ENCODE data around the gene ZSCAN9. TPM values are rescaled to one million over a fixed set of nuclear protein-coding genes. Genes with fewer than 3 reads are reported as not detected.

The ZSCAN9 gene
- 10 to 100 TPM in 1 of 6 experiments, 1 to 10 TPM in 5; 7.5 to 10.3 (median 8.9) TPM for total RNA-seq (2021; fragmentation: NEBNext Ultra II Directional; extraction: Animal tissue kit (Norgen Biotek cat#: 25700))
- long read RNA-seq, partial matches to known transcripts: 0 of 8 reads
- long read RNA-seq, other reads (novel, unspliced or antisense): 1 of 8 reads

- TF ChIP-seq CTCF (IDR thresholded peaks at IDR 0.05): no peak
- Mint-ChIP-seq H3K27ac (peak within 1 kb of the TSS; percentile 83), H3K4me3 (peak within 1 kb of the TSS; percentile 98), H3K36me3 (ENCODE audit: low read depth) (peaks cover 21% of the 10 kb centered on the region), H3K27me3 (ENCODE audit: insufficient read depth) (peaks cover 2% of the 10 kb centered on the region; the same call in 1 of the 2 replicates), H3K4me1 (ENCODE audit: low read depth) (peaks cover 28% of the 10 kb centered on the region), H3K9me3 (no peaks in the 10 kb centered on the region)
- peak; percentile 87 for DNase-seq
These were observed at the start of gene ZSCAN9 for GRCh38 chr6:28225056-28225834. TSS of gene ZSCAN9 (plus strand) at chr6:28225275. CDS start at chr6:28227085, 1,810 bp downstream.

DNA sequence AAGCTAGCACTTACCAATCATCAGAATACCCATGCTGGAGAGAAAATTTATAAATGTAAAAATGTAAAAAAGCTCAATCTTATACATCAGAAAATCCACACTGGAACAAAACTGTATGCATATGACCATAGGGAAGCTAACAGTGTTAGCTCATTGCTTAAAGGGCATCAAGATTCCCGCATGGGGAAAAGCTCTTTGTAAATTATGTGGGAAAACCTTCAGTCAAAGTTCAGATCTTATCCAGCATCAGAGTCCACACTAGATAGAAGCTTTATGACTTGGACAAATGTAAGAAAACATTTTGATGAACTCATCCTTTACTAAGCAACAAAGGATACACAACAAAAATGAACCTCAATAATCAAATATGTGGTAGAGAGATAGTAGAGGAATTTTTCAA is 48.7 kb upstream of the ZSCAN9 start:
- Mint-ChIP-seq H3K4me3 (no peak overlapping the region), H3K9me3 (no peaks in the 10 kb centered on the region), H3K36me3 (ENCODE audit: low read depth) (peaks cover 6% of the 10 kb centered on the region; the same call in 1 of the 2 replicates), H3K4me1 (ENCODE audit: low read depth) (no peaks in the 10 kb centered on the region), H3K27me3 (ENCODE audit: insufficient read depth) (peaks cover 8% of the 10 kb centered on the region), H3K27ac (no peak overlapping the region)
- TF ChIP-seq CTCF (IDR thresholded peaks at IDR 0.05): no peak
- DNase-seq: no peak

- DNase-seq: no peak
- Mint-ChIP-seq H3K4me1 (ENCODE audit: low read depth) (no peaks in the 10 kb centered on the region), H3K36me3 (ENCODE audit: low read depth) (no peaks in the 10 kb centered on the region), H3K9me3 (peaks cover 2% of the 10 kb centered on the region), H3K27ac (no peak overlapping the region), H3K4me3 (no peak overlapping the region), H3K27me3 (ENCODE audit: insufficient read depth) (peaks cover 9% of the 10 kb centered on the region)
- no peak for TF ChIP-seq CTCF (IDR thresholded peaks at IDR 0.05)
These were observed 42.8 kb upstream of the ZSCAN9 start for GRCh38 chr6:28182255-28182654.

DNA sequence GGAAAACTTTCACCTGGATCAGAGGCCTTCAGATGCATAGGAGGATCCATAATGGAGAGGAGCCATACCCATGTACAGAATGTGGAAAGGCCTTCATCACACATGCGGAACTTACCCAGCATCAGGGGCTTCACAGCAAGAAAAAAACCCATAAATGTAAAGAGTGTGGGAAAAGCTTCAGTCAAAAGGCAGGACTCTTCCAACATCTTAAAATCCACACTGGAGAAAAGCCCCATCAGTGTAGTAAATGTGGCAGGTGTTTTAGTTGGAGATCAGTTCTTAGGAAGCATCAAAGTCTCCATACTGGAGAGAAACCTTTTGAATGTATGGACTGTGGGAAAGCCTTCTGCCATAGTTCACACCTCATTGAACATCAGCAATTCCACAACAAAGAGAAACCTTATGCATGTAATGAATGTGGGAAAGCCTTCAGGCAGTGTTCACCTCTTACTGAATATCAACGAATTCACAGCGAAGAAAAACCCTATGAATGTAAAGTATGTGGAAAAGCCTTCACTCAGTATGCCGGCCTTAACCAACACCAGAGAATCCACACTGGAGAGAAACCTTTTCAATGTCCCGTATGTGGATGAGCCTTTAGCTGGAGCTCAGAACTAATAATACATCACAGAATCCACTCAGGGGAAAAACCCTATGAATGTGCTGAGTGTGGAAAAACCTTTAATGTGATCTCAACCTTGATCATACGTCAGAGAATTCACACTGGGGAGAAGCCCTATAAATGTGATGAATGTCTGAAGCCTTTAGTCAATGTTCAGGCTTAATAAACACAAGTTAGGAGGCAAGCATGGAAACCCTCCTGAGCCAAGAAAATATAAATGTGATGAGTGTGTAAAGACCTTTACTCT is 36.7 kb upstream of the ZSCAN9 start:
- Mint-ChIP-seq H3K9me3 (peaks cover 45% of the 10 kb centered on the region), H3K4me3 (no peak overlapping the region), H3K36me3 (ENCODE audit: low read depth) (peaks cover 10% of the 10 kb centered on the region), H3K27me3 (ENCODE audit: insufficient read depth) (no peaks in the 10 kb centered on the region), H3K27ac (no peak overlapping the region), H3K4me1 (ENCODE audit: low read depth) (no peaks in the 10 kb centered on the region)
- DNase-seq: no peak
- no peak for TF ChIP-seq CTCF (IDR thresholded peaks at IDR 0.05)

DNA sequence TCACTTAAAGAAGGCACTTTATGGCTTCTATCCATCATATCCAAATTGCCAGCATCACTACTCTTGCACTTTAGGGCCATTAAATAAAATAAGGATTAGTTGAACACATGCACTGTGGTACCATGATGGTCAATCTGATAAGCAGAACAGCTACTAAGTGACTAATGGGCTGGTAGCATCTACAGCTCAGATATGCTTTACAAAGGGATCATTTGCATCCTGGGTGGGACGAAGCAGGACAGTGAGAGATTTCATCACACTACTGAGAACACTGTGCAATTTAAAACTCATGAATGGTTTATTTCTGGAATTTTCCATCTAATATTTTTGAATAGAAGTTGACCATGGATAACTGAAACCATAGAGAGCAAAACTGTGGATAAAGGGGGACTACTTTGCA is 25.1 kb upstream of the ZSCAN9 start:
- DNase-seq: no peak
- Mint-ChIP-seq H3K27ac (no peak overlapping the region), H3K4me1 (ENCODE audit: low read depth) (no peaks in the 10 kb centered on the region), H3K27me3 (ENCODE audit: insufficient read depth) (peaks cover 4% of the 10 kb centered on the region), H3K36me3 (ENCODE audit: low read depth) (no peaks in the 10 kb centered on the region), H3K4me3 (no peak overlapping the region), H3K9me3 (peaks cover 20% of the 10 kb centered on the region; the same call in 1 of the 2 replicates)
- TF ChIP-seq CTCF (IDR thresholded peaks at IDR 0.05): no peak

All from HFFc6 (cell line).